EL (cell line): ENCODE data around the gene MYH10.

Experiments used
- DNase-seq: peaks from one replicate; pipeline ENCODE4 v3.0.0-alpha.2; 2016

The MYH10 gene

DNA sequence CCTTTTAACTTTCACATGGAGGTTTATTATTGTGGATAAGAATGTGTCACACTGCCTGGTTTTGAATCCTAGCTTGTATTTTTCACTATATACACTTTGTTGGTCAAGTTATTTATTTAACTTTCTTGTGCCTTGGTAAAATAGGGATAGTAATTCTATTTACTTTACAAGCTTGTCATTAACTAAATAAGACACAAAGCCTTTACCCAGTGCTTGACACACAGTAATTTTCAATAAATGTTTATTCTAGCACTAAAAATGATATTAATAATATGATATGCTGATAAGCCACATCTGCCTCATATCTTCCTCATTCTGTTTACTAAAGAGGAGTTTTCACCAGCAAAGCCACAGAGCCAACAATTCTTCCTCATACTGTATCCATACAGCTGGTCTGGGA is 27.8 kb downstream of the MYH10 start:
- DNase-seq = no peak

DNA sequence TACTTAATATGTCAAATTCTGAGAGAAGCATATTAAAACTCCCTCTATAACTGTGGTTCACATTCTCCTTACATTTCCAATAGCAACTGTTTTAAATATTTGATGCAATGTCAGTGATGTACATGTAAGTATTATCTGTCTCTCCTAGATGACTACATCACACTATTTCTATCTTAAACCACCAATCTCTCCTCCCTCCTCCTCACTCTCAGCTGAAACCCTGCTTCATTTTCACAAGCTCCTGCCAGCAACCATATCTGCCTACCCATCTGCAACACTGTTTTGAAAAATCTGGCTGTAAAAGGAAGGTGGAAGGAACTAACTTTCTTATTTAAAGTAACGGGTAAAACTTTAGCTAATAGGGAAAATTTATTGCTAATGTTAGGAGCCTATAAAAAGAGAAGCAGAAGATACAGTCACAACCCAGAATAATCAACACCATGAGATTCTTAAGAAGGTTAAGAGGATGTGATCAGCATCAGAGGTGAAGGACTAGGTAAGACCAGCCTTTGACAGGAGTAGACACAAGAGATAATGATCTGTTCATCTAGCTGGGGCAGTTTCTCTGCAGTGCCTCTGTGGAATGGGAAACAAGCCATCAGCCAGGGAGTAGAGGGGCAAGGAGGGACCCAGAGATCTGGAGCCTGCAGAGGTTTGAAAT is 31.0 kb downstream of the MYH10 start:
- DNase-seq = no peak

DNA sequence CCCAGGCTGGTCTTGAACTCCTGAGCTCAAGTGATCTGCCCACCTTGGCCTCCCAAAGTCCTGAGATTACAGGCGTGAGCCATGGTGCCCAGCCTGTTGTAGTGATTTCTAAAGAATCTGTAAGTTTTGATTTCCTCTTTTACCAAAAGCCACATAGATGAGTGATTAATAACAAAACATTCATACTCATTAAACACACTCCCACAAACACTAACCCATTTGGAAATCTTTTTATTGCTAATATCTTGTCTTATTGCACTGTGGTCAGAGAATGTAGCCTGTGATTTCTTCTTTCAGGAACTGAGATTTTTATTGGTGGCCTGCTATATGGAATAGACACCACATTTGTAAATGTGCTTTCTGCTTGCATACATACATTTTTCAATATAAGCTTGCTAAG is 31.6 kb downstream of the MYH10 start:
- no peak for DNase-seq

DNA sequence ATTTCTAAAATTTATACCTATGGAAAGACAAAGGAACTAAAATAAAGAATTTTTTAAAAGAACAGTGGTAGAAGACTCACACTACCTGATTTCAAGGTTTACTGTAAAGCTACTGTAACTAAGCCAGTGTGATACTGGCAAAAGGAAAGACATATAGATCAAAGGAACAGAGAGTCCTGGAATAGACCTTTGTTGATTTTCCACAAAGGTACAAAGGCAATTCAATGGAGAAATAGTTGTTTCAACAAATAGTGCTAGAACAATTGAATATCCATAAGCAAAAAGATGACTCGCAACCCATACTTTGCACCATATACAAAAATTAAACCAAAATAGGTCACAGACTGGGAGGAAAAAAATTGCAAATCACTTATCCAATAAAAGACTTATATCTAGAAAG is 36.7 kb downstream of the MYH10 start:
- no peak for DNase-seq

DNA sequence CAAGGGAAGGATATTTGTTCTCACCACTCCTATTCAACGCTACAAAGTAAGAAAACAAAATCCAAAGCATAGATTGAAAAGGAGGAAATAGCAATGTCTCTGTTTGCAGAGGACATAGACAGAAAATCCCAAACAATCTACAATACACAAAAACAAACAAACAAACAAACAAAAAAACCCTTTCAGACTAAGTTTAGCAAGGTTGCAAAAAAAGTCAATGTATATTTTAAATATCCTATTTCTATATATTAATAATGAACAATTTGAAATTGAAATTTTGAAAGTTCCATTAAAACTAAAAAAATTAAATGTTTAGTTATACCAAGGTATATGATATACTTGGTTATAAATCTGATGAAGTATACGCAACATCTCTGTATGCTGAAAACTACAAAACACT is 37.2 kb downstream of the MYH10 start:
- no peak for DNase-seq

DNA sequence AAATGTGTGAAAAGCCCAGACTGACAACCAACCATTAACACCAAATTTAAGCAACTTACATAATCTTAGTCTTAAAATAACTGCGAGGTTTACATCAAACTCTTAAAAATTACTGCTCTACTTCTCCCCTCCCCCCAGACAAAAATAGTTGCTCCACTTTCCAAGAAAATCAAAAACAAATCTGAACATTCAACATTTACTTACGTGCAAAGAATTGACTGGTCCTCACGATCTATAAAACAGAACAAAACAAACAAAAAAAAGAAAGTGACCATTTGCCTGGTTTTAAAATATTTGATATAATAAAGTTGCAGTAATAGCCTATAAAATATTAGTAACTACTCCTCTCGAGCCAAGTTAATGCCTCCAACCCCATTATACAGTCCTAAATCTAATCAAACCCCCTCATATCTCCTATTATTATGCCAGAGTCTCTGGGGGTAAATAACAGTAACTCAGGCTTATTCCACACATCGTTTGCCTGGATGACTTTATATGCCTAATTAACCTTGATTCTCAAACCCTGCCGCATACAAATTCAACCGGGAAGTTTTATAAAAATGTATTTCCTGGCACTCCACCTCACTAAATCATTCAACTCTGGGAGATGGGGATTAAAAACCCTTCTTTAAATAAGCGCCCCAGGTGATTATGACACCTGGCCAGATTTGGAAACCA is 41.5 kb downstream of the MYH10 start:
- no peak for DNase-seq

DNA sequence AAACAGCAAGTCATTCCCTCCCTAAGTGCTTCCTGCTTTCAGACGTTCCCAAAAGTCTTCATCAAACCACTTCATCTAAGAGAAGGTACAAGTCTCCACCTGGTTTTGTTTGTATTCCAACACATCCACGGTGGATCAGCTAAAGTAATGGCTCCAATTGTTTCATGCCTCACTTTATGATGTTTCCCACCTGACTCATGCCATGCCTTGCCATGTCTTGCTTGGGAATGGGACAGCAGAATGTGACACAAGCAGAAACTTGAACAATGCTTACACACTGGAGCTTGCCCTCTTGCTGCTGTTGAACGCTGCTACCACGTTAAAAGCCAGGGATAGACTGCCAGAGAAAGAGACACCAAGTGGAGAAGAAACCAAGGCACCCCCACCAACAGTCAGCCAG is 43.8 kb downstream of the MYH10 start:
- DNase-seq = no peak

DNA sequence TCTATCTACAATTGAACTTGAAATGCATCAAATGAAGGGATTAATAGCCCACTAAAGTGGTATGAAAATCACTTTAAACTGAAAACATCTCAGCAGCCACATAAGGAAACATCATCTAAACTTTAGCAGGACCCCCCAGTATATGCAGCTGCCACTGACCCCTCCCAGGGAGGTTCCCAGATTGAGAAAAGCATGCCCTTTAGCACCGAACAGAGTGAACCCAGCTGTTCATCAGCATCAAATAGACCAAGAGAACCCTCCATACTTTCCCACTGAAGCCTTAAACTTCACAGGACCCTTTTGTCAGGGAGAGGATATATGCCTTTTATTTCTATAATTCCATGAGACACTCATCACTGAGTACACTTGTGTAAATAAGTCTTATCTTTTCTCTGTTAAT is 44.6 kb downstream of the MYH10 start:
- DNase-seq = no peak

DNA sequence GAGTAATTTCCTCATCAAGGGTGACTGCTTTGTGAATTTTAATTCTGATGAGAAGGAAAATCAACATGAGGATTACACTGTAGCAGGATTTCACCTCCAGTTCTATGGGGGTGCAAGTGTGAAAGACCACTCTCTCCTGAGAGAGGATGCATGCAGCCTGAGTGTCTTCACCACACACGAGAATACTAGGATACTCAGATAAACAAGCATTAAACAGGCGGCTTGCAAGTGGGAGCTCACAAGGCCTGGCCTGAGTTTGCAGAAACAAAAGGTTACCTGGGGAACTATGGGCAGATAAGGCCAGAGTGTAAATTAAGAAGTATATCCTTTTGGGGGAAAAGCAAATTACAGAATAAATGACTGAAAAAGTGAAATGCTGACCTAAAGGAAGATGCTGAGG is 46.6 kb downstream of the MYH10 start:
- DNase-seq = no peak

DNA sequence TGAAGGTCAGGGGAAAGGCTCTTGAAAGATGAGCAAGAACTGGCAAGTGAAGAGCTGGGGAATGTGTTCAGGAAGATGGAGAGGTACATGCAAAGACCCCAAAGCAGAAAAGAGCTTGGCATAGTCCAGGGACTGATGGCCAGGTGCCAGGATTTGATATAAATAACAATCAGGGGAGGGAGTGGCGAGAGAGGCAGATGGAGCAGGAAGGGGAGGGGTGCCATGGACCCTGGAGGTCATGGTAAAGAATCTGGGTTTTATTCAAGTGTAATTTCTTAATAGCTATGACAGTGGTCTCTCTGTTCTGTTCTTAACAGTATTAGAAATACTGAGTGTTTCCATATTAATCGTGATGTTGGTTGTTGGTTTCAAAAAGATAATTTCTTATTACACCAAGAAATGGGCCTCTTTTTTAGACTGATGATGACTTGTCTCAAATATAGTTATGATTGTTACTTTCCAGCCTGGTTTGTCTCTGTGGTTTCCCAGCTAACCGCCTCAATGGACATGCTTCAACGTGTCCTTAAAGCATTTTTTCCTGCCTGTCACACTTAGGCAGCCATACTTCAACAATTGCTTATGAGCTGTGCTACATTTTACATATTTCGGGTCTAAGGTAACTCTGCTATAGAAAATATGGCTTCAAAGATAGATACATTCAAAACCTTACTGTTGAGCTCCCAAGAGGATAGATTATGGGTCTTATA is 49.4 kb downstream of the MYH10 start:
- DNase-seq = no peak

DNA sequence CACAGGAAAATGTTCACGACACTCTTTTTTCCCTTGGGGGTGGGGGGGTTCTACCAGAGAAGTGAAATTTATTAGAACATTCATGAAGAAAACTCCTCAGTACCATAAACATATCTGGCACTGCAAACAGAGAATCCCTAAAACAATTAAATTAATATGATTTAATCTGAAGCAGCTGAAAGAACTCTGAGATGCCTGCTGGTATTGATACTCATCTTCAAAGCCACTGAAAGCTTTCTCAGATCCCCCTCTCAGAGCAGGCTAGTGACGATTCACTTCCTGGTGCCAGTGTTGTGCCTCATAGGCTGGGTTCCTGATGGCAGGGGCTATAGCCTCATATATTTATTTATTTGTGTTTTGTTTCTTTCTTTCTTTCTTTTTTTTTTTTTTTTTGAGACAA is 52.7 kb downstream of the MYH10 start:
- DNase-seq = no peak

DNA sequence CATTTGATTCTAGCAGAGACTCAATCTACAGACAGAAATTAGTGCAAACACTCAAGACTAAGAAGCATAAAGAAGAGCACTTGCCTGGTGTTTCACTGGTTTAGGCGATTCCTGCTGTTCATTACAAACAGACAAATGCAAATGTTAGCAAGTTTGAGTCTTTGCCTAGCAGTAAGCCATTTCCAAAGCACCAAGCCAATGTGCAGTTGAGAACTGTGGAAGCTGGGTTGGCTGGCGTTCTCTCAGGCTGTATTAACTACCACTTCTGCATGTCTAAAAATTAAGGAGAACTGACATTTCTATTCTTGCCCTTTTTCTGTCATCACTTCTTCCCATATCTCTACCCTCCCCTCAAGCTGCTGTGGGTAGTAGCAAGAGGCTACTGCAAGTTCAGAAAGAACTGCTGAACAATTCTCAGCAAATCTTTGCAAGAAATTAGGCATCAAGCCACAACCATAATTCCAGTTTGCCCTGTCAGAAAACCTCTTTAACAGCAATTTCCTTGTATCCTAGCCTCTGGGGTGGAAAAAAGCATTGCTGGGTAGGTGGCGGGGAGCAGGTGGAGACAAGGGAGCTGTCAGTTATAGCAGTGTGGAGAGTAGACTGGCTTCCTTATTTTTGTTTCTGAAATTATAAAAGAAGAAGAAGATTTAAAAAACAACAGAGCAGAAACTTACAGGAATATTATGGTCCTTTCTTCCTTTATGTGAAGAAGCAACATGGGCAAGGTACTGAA is 53.8 kb downstream of the MYH10 start:
- no peak for DNase-seq

DNA sequence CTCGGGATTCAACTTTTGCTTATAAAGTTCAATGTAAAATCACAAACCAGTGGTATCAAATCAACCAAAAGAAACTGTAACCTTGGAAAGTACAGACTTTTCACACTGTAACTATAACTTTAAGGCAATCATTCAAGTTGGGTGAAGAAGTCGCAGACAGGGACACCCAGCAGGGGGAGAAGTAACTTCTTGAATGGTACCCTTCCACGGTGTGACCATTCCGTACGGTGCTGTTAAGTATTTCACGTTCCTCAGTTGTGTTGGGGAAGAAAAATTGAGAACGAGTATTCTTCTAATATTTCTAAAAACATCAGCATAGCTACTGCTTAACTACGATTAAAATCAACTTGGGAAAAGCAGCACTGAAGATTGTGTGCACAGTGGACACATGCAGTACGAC is 55.8 kb downstream of the MYH10 start:
- DNase-seq = no peak

DNA sequence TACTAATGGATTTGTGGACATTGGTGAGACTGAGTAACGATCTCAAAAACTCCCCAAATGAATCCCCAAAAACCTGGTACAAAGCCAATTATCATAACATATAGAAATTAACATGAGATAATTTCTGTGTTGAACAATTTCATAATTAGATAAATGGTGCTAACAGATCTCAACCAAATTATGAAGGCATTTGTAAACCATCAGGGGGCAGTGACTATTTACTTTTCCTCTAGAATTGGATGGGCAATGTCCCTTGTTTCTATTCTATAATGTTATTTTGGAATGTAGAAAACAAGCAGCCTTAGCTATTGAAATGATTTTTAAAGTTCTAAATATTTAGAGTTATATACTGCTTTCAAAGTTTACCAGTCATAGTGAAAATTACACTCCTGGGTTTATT is 57.8 kb downstream of the MYH10 start:
- DNase-seq = no peak

DNA sequence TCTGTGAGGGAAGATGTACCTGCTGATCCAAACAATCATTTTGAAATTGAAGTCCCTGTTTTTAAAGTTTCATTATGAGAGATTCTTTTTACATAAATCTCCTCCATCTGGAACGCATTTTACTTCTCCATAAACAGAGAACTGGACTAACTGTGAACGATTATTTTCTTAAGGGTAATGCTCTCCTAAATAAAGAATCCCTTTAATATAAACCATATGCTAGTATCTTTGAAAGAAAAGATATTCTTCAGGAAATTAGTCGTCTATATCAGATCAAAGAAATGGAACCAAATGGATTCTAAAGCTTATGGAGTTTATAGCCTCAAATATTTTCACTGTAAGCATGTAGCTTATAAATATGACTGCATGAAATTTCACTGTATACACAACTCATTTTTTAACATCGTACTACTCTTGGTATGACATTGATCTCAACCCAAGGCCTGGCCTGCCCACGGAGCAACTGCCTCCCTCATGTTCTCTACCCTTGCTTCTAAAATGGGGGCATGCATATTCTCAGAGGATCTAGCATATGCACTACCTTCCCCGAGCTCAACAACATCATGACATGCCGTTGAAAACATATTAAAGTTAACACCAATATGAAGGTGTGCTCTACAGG is 66.4 kb downstream of the MYH10 start:
- peak; percentile 18 for DNase-seq

DNA sequence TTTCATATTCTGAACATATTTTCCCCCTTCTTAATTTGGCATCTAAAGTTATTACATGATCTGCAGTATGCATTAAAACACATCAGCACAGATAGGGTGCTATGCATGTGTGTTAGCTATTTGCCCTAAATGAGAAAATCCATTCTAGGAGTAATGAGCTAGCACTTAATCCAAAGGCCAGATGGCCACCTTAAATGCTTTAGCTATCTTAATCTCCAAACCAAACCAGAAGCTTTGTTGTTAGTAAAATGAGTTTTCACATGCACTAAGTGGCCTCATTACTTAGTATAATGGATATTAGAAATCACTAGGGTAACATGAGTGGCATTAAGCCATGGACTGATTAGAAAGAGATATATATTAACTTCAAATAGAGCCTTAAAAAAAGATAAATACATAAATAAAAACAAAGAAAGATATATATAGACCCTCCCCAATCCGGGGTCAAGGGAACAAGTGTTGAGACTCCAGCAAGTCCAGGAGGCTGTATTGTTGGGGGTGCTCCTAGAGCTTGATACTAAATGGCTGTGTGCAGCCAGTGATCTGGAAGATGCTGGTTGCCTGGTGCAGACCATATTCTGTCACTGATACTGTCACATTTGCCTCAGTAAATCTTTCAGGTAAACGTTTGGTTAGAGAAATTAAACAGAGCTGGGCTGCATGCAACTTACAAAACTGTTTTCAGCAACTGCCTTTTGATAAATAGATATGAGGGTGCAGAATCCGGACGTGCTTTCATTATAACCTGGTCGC is 67.3 kb downstream of the MYH10 start:
- DNase-seq = no peak

DNA sequence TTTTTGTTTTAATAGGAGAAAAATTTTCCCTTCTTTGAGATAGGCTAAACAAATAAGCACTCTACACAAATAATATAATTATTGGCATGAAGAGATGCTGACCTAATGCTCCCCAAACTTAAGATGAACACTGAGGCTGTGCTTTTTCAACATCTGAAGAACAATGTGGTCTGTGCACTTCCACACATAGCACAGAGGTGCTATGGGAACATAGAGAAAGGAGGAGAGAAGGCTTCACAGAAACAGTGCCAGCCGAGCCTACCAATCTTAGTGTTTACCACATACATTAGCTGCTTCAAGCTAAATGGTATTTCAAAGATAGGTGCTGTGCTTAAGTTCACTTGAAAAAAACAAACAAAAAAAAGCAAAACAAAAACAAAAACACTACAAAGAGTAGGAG is 72.4 kb downstream of the MYH10 start:
- DNase-seq = no peak

DNA sequence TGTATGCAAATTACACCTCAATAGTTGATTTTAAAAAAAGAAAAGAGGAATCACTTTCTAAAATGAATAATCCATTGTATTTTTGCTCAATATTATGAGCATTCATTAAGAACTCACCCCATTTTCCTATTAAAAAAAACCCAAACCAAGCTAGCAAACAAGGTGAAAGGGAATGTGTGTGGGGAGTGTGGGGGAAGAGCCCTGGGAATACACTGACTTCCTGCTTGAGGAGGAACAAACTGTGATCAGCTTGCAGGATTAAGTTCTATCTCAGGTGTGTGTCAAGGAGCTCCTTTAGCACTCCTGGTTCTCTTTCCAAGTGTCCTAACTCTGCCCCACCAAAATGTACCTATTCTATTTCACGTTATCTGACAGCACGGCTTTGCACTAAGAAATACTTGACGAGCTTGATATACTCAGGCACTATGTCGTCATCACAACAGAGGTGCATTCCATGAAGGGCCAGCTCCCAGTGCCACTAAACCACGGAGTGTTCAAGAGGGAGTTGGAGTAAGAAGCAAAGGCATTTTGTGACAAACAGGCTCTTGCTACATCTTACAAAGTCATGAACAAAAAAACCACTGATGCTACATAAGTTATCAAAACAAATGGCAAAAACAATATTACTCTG is 73.2 kb downstream of the MYH10 start:
- DNase-seq = no peak

DNA sequence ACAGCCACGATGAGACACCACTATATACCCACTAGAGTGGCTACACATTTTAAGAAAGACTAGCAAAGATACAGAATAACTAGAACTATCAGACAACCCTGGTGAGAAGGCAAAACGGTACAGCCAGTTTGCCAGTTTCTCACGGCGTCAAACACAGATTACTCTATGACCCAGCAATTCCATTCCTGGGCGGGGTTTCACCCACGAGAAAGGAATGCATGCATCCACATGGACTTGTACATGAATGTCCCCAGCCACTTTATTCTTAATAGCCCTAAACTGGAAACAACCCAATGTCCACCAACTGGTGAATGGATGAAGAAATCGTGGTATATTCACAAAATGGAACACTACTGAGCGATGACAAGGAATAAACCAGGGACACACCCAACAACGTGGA is 74.5 kb downstream of the MYH10 start:
- DNase-seq = peak; percentile 50

DNA sequence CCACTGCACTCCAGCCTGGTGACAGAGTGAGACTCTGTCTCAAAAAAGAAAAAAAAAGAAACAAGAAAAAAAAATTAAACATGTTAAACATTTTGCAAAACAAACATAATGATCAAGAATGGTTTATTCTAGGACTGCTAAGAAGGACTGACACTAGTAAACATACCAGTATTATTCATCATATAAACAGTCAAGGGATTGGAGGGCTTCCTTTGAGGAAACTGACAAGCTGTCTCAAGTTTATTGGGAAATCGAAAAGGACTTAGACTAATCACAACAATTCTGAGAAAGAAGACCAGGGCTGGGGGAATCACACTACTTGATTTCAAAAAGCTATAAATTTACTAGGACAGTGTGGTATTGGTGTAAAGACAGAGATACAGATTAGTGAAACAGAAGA is 75.5 kb downstream of the MYH10 start:
- DNase-seq = peak; percentile 19

DNA sequence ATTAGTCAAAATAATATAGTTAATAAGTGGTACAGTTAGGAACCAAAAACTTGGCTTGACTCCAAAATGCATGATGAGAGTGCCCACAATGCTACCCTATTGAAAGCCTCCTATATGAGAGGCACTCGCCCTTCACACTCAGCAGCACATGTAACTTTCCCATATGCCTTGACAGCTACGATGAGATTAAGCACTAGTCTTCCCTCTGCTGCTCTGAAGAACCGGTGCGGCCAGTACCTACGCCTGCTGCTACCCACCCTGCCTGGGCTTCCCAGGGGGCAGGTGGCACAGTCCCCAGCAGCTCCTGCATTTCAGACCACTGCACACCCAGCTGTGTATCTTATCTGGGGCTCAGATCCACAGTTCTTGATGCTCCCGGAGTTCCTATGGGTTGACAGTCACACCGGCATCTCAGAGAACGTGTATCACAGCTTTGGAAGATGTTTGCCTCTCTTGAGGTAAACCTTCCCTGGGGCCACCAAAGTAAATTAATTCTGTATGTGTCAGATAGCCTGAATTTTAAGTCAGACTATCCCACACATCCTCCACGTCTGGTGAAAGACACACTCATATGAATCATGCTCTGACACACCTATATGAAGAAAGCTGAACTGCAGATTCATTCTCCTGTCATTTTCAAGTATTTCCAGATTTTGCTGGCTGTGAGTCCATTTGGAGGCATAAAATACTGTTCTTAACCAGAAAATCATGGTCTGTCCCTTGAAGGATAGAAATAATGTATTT is 77.8 kb downstream of the MYH10 start:
- DNase-seq = peak; percentile 34
